ENCODE results near the gene R3HDM2. TPM values are rescaled to one million over a fixed set of nuclear protein-coding genes. Genes with fewer than 3 reads are reported as not detected.
"Not testable (repeated sequence)": the region's sequence is repeated elsewhere in the genome, so short reads cannot be mapped to it uniquely, and the experiment has no call there.

R3HDM2 gene
- total and polyA plus RNA-seq, 2 donors (not counting 1 experiment from before 2014, with no cell fraction given) = 104 to 129 TPM

- peaks cover 1 to 11% (median 7%) of the 10 kb centered on the region in 3 donors for H3K9me3 ChIP-seq (ENCODE audit: control extremely low read depth in 1 of 3, control insufficient read depth in 2 of 3, insufficient read depth in 1 of 3, low read length in 2 of 3)
- H3K79me2 ChIP-seq (ENCODE audit: control insufficient read depth, insufficient read depth, low read length) = no peaks in the 10 kb centered on the region
- intact Hi-C loops (cut with micrococcal nuclease) = no loop called here
- no peaks in the 10 kb centered on the region for H3K4me1 Mint-ChIP-seq
- no peak for TF ChIP-seq CTCF (IDR thresholded peaks at IDR 0.05)
- no peak for TF ChIP-seq EZH2 (IDR thresholded peaks at IDR 0.05; ENCODE audit: borderline replicate concordance, insufficient read depth, low read depth, low read length, poor library complexity, severe bottlenecking)
- no peak overlapping the region for H3K4me3 Mint-ChIP-seq
- 84% methylated on average over 2 of the region's 5 CpGs for WGBS (ENCODE audit: insufficient coverage)
- DNase-seq (no peak), ATAC-seq (ENCODE audit: low read depth) (no peak)
- no peaks in the 10 kb centered on the region for H3K36me3 ChIP-seq (replicated peaks in 1 of 2; ENCODE audit: control extremely low read depth in 1 of 2, control insufficient read depth in 1 of 2, extremely low read depth in 1 of 2, insufficient read depth in 2 of 2, low read length in 1 of 2)
- no peaks in the 10 kb centered on the region for H3K4me1 ChIP-seq (ENCODE audit: control insufficient read depth in 2 of 2, insufficient read depth in 2 of 2, low read length in 2 of 2)
- H3K4me2 ChIP-seq (replicated peaks; ENCODE audit: low read depth, low read length, poor library complexity, severe bottlenecking) = no peak overlapping the region
- H4K20me1 ChIP-seq (ENCODE audit: control insufficient read depth, insufficient read depth, low read length, poor library complexity, severe bottlenecking) = no peaks in the 10 kb centered on the region
- no peak overlapping the region for H3K9ac ChIP-seq (ENCODE audit: low read length)
- no peak overlapping the region for H3K27ac Mint-ChIP-seq
- no peaks in the 10 kb centered on the region for H3K27me3 ChIP-seq (replicated peaks in 1 of 4; ENCODE audit: control extremely low read depth in 1 of 4, control insufficient read depth in 3 of 4, insufficient read depth in 4 of 4, low read length in 3 of 4)
- peaks cover 4% of the 10 kb centered on the region for H3K27me3 Mint-ChIP-seq
- CTCF ChIA-PET = interaction anchor here (1.0 to 2.8 kb wide), 3 partner anchors 9 to 14 kb away, joined by 3 to 13 read pairs (median 4); partner anchors contain the start of gene INHBE
- no peak overlapping the region for H3K4me3 ChIP-seq (ENCODE audit: control extremely low read depth in 1 of 5, extremely low read depth in 1 of 5, insufficient read depth in 1 of 5, low read depth in 2 of 5, low read length in 4 of 5)
- no peak overlapping the region for H3K27ac ChIP-seq (ENCODE audit: low read length in 2 of 2)
- POLR2A ChIA-PET = no interaction called here
- no peak overlapping the region for H2AFZ ChIP-seq (ENCODE audit: insufficient read depth, low read depth, low read length, poor library complexity, severe bottlenecking)
- H3K9me3 Mint-ChIP-seq (ENCODE audit: insufficient read depth) = peaks cover 2% of the 10 kb centered on the region
Observed at GRCh38 chr12:57444744-57445143, 13.9 kb upstream of the R3HDM2 start.

- intact Hi-C loops (cut with micrococcal nuclease) = not testable (repeated sequence)
Observed at GRCh38 chr12:57444337-57444736, 13.5 kb upstream of the R3HDM2 start.

More at GRCh38 chr12:57444337-57444736, 13.5 kb upstream of the R3HDM2 start:
- H3K4me3 ChIP-seq (ENCODE audit: control extremely low read depth in 1 of 5, extremely low read depth in 1 of 5, insufficient read depth in 1 of 5, low read depth in 2 of 5, low read length in 4 of 5); H3K79me2 ChIP-seq (ENCODE audit: control insufficient read depth, insufficient read depth, low read length); H3K4me2 ChIP-seq (replicated peaks; ENCODE audit: low read depth, low read length, poor library complexity, severe bottlenecking); H3K36me3 ChIP-seq (replicated peaks in 1 of 2; ENCODE audit: control extremely low read depth in 1 of 2, control insufficient read depth in 1 of 2, extremely low read depth in 1 of 2, insufficient read depth in 2 of 2, low read length in 1 of 2); H3K27me3 ChIP-seq (replicated peaks in 1 of 4; ENCODE audit: control extremely low read depth in 1 of 4, control insufficient read depth in 3 of 4, insufficient read depth in 4 of 4, low read length in 3 of 4); ATAC-seq (ENCODE audit: low read depth); H3K4me1 Mint-ChIP-seq; H4K20me1 ChIP-seq (ENCODE audit: control insufficient read depth, insufficient read depth, low read length, poor library complexity, severe bottlenecking); H3K27ac Mint-ChIP-seq; H3K27me3 Mint-ChIP-seq; H2AFZ ChIP-seq (ENCODE audit: insufficient read depth, low read depth, low read length, poor library complexity, severe bottlenecking); H3K9me3 Mint-ChIP-seq (ENCODE audit: insufficient read depth); DNase-seq; POLR2A ChIA-PET; H3K4me3 Mint-ChIP-seq; H3K9ac ChIP-seq (ENCODE audit: low read length); H3K4me1 ChIP-seq (ENCODE audit: control insufficient read depth in 2 of 2, insufficient read depth in 2 of 2, low read length in 2 of 2); H3K27ac ChIP-seq (ENCODE audit: low read length in 2 of 2): not testable (repeated sequence)
- CTCF ChIA-PET = interaction anchor here (0.7 to 2.8 kb wide), 3 partner anchors 9 to 46 kb away, joined by 4 to 13 read pairs (median 4); partner anchors contain the start of gene INHBE
- H3K9me3 ChIP-seq (ENCODE audit: control extremely low read depth in 1 of 3, control insufficient read depth in 2 of 3, insufficient read depth in 1 of 3, low read length in 2 of 3) = peaks cover 1 to 11% (median 7%) of the 10 kb centered on the region in 3 donors
- WGBS (ENCODE audit: insufficient coverage) = 100% methylated on average over 2 of the region's 6 CpGs

All from B cell (primary cell).